Muscle layer of duodenum (tissue), 2 donors: ENCODE data around the gene SLC5A11.
"Not testable (repeated sequence)": the region's sequence is repeated elsewhere in the genome, so short reads cannot be mapped to it uniquely, and the experiment has no call there.

Experiments used
- H3K27ac ChIP-seq: one replicate; pipeline ENCODE4 v1.7.0; 2013; ENCODE audit warnings: mild to moderate bottlenecking, low read length
- H3K27me3 ChIP-seq: one replicate; pipeline ENCODE4 v1.7.0; 2013; ENCODE audit warnings: low read depth, mild to moderate bottlenecking, control low read depth, low read length
- H3K36me3 ChIP-seq, 2 donors: one replicate each; pipeline ENCODE4 v1.7.0; 2013; ENCODE audit warnings: low read length in 2 of 2, control low read depth in 1 of 2, mild to moderate bottlenecking in 1 of 2; ENCODE audit not compliant: insufficient read depth in 2 of 2, control insufficient read depth in 1 of 2
- H3K4me1 ChIP-seq, 2 donors: one replicate each; pipeline ENCODE4 v1.7.0; 2013; ENCODE audit warnings: low read length in 2 of 2, mild to moderate bottlenecking in 2 of 2, control low read depth in 1 of 2, moderate library complexity in 1 of 2; ENCODE audit not compliant: insufficient read depth in 2 of 2, control insufficient read depth in 1 of 2
- H3K4me3 ChIP-seq, 2 donors: one replicate each; pipeline ENCODE4 v1.7.0; 2013; ENCODE audit warnings: low read length in 2 of 2, low read depth in 1 of 2, mild to moderate bottlenecking in 1 of 2
- H3K9me3 ChIP-seq, 2 donors: one replicate each; pipeline ENCODE4 v1.7.0; 2013; ENCODE audit warnings: low read length in 2 of 2, control low read depth in 1 of 2, mild to moderate bottlenecking in 1 of 2; ENCODE audit not compliant: control insufficient read depth in 1 of 2
- donor health status: healthy.

Gene SLC5A11

GRCh38 chr16:24838554-24839266, 7.1 kb upstream of the SLC5A11 start:
- no peak overlapping the region for H3K4me3 ChIP-seq

GRCh38 chr16:24839347-24839972, 6.3 kb upstream of the SLC5A11 start:
- Histone ChIP-seq H3K27ac (no peak overlapping the region), H3K4me1 (peaks cover 0 to 5% of the 10 kb centered on the region in 2 donors), H3K36me3 (no peaks in the 10 kb centered on the region), H3K27me3 (no peaks in the 10 kb centered on the region), H3K9me3 (no peaks in the 10 kb centered on the region), H3K4me3 (no peak overlapping the region)

More at GRCh38 chr16:24838554-24839266, 7.1 kb upstream of the SLC5A11 start:
- Histone ChIP-seq H3K27ac (no peak overlapping the region), H3K27me3 (no peaks in the 10 kb centered on the region), H3K9me3 (no peaks in the 10 kb centered on the region), H3K4me1 (peaks cover 0 to 5% of the 10 kb centered on the region in 2 donors), H3K36me3 (no peaks in the 10 kb centered on the region)

- no peaks in the 10 kb centered on the region for H3K9me3 ChIP-seq
- peaks cover 0 to 5% of the 10 kb centered on the region in 2 donors for H3K4me1 ChIP-seq
- no peaks in the 10 kb centered on the region for H3K36me3 ChIP-seq
- no peak overlapping the region for H3K4me3 ChIP-seq
- no peak overlapping the region for H3K27ac ChIP-seq
- no peaks in the 10 kb centered on the region for H3K27me3 ChIP-seq
These were observed 4.5 kb upstream of the SLC5A11 start for GRCh38 chr16:24841291-24841690.

- Histone ChIP-seq H3K9me3 (no peaks in the 10 kb centered on the region), H3K4me3 (no peak overlapping the region), H3K27ac (no peak overlapping the region), H3K36me3 (no peaks in the 10 kb centered on the region), H3K27me3 (no peaks in the 10 kb centered on the region), H3K4me1 (peaks cover 0 to under 1% of the 10 kb centered on the region in 2 donors)
These were observed 1.4 kb upstream of the SLC5A11 start for GRCh38 chr16:24844101-24845030.

- not testable (repeated sequence) for H3K9me3 ChIP-seq, H3K27ac ChIP-seq, H3K27me3 ChIP-seq, H3K4me1 ChIP-seq, H3K4me3 ChIP-seq, H3K36me3 ChIP-seq
These were observed 765 bp upstream of the SLC5A11 start for GRCh38 chr16:24845031-24845365.

GRCh38 chr16:24846548-24847357, 990 bp downstream of the SLC5A11 start:
- Histone ChIP-seq H3K27ac (no peak overlapping the region), H3K4me3 (no peak overlapping the region), H3K4me1 (no peaks in the 10 kb centered on the region)

GRCh38 chr16:24847358-24847664, 1.5 kb downstream of the SLC5A11 start:
- Histone ChIP-seq H3K9me3 (no peaks in the 10 kb centered on the region), H3K36me3 (no peaks in the 10 kb centered on the region), H3K27ac (no peak overlapping the region), H3K4me3 (no peak overlapping the region), H3K4me1 (no peaks in the 10 kb centered on the region), H3K27me3 (no peaks in the 10 kb centered on the region)

More at GRCh38 chr16:24846548-24847357, 990 bp downstream of the SLC5A11 start:
- Histone ChIP-seq H3K27me3 (no peaks in the 10 kb centered on the region), H3K36me3 (no peaks in the 10 kb centered on the region), H3K9me3 (no peaks in the 10 kb centered on the region)

GRCh38 chr16:24848065-24848464, 2.3 kb downstream of the SLC5A11 start:
- no peaks in the 10 kb centered on the region for H3K27me3 ChIP-seq
- no peak overlapping the region for H3K4me3 ChIP-seq
- H3K4me1 ChIP-seq = no peaks in the 10 kb centered on the region
- H3K36me3 ChIP-seq = no peaks in the 10 kb centered on the region
- no peaks in the 10 kb centered on the region for H3K9me3 ChIP-seq
- H3K27ac ChIP-seq = no peak overlapping the region

- Histone ChIP-seq H3K4me1 (peaks cover 0 to 8% of the 10 kb centered on the region in 2 donors), H3K36me3 (no peaks in the 10 kb centered on the region), H3K27me3 (no peaks in the 10 kb centered on the region), H3K4me3 (no peak overlapping the region), H3K27ac (no peak overlapping the region), H3K9me3 (no peaks in the 10 kb centered on the region)
These were observed 3.9 kb downstream of the SLC5A11 start for GRCh38 chr16:24849641-24850040.

GRCh38 chr16:24850289-24850938, 4.7 kb downstream of the SLC5A11 start:
- Histone ChIP-seq H3K4me1 (peaks cover 0 to 8% of the 10 kb centered on the region in 2 donors), H3K36me3 (no peaks in the 10 kb centered on the region), H3K27ac (no peak overlapping the region), H3K4me3 (no peak overlapping the region), H3K27me3 (no peaks in the 10 kb centered on the region), H3K9me3 (no peaks in the 10 kb centered on the region)
